ENCODE data around the gene CACNB4.

The CACNB4 gene

GRCh38 chr2:151977631-151978030, 121.2 kb downstream of the CACNB4 start:
- DNase-seq, result no peak

DNA sequence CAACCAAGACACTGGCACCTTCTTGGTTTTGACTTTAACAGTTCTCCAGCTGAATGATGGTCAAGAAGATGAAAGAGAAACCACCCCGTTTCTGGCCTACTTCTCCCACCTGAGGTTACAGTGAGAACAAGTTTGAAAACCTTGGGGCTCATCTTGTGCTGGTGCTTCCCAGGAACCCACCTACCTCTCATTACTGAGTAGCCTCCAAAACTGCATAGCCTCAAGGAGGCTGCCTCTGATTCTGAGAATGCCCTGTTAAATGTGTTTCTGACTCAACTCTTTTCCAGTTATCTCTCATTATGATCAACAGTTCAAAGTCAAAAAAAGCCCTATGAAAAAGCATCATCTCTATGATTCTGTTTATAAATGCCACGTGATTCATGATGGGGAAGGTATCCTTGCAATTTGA, 121.9 kb downstream of the CACNB4 start:
- DNase-seq, result no peak

DNA sequence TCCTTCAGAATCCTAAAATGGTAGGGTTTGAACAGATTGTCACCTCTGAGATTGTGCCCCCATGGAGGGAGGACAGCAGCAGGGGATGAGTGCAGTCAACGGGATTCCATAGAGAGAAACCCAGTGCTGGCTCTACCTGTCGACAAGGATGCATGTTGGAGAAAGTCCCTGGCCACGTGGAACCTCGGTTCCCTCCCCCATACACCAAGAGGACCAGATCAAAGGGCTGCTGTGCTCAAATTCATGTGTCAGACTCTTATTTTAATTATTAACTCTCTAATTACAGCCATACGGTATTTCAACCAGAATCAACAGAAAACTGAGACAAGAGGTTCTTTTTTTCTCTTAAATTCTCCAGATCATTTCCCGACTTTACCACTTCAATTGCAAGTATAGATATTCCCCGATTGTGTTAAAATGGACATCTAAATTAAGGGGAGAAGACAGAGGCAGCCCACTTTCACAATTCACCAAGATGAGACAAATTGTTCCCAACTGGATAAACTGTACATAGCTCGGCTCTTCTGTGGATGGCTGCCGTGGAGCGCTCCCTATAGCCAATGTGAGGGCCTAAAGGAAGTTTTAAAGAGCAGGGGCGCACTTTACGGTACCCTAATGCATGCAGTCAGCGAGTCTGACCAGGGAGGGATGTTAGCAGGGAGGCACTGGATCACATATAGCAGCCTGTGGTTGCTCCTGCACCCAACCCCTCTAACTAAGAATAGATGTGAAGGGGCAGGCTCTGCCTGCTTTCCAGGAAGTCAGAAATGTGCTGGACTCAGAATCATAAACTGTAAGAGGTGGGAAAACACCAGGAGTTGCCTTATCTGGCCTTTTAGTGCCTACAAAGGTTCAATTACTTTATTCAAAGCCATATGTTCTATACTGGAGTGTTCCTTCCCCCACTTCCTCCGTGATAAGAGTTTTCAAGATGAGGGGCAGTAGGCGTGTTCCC, 123.1 kb downstream of the CACNB4 start:
- DNase-seq, result no peak

DNA sequence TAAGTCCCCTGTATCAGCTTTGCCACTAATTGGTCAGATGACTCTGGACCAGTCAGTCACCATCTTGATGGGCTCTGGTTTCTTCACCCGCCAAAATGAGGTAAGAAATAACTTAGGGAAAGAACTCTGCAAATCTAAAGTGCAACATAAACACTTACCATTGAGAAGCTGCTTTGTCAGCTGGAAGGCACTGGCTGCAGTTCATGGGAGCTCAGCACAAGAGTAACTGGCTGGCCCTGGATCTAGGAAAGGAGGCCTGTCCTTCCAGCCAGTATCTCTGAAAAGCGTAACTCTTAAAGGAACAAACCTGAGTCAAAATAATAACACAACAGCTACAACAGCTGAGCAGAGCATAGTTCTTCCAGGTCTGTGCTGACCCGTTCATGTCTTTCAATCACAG, 123.9 kb downstream of the CACNB4 start:
- no peak for DNase-seq

DNA sequence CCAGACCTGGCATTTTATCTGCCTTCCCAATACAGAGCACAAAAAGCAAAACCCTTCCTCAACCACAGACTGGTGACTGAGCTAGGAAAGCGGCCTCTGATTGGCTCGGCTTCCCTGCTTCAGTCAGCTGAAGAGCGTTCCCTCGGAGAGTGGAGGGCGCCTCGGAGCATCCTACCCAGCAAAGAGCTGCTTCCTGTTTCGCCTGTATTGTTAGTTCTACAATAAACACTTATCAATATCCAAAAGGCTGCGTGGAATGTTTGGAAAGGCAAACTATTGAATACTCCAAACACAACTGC, 125.0 kb downstream of the CACNB4 start:
- peak in 49 of 56 donors; percentile 6 to 80 (median 52) for DNase-seq

GRCh38 chr2:151973013-151973900, 125.6 kb downstream of the CACNB4 start:
- peak in 16 of 56 donors; percentile 2 to 61 (median 22) for DNase-seq

GRCh38 chr2:151972241-151973012, 126.4 kb downstream of the CACNB4 start:
- peak in 5 of 56 donors; percentile 2 to 24 (median 11) for DNase-seq

DNA sequence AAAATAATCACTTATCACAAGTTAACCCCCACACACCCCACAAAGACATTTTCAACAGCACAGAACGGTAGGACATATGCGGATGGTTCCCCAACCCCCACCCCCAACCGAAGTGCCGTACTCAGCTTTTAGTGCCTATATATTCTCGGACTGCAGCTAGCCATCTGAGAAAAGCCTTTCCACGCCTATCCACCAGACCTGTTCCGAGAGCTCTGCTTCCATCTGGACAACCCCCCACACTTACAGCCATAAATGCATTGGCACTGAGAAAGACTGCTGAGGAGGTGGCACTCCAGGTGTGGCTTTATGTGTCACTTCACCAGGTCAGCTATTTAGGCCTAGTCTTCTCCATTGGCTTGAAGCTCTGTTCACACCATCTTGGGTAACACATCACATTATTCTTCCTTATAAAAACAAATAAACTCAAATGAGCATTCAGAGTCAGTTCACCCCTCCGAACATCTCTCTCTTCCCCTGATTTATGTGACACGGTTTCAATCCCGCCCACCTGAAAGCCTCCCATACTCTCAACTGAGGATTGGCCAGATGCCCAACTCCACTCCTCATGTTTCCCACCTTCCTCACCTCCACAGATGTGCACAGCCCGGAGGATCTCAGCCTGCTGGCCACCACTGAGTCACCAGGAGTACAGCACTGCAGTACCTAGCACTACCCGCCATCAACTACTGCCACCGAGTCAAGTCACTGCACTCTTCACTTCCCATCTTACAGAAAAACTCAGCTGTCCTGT, 127.4 kb downstream of the CACNB4 start:
- peak in 1 of 56 donors; percentile 8 for DNase-seq

- no peak for DNase-seq
These were observed 129.9 kb downstream of the CACNB4 start for GRCh38 chr2:151968770-151969470.

DNA sequence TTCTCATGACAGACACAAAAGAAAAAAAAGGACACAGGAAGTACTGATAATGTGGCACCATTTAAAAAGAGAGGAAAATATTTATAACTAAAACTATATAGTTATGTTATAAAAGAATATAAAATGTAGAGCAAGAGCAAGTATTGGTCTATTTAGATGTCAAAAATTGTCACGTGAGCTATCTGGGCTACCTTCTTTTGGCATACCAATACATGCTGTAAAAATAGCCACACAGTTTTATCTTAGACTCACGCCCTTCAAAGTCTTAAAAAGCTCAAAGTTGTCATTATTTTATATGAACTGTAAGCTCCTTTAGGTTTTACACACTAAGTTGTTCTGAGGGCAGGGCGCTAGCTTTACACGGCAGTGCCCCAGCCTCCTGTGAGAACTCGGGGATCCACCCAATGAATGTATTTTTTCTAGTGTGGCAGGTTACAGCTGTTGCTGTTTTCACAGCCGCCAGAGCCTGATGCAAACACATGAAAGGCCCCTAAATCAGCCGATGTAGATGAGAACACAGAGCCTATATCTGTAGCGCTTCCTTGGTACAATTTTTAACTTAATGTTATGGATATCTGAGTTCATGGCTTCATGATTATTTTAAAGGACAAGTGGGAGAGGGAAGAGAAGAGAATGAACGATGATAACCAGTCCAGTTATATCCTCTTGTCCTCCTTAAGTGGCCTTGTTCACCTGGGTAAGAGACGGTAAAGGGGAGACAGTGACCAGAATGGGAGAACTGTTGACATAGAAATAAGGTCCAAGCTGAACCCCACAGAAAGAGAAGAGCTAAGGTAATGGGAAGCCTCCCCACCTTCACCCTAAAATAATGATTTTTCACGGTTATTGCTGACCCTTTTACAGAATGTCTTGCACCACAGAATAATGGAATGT, 130.8 kb downstream of the CACNB4 start:
- DNase-seq, result no peak

DNA sequence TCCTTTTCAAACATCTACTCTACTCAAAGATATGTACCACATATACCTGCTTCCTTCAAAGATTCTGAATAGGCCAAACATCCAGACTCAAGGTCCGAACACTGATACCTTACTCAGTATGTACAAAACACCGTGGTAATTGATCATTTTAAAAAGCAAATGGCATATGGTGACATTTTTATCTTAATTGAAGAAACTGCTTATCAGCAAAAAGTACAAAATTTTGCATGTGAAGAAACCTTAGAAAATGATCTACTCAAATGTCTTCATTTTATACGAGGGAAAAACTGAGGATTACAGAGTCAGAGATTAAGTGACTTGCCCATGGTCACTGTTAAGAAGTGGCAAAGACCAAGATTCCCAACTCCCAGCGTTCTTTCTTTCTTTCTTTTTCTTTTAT, 133.0 kb downstream of the CACNB4 start:
- DNase-seq, result no peak

- no peak for DNase-seq
These were observed 137.3 kb downstream of the CACNB4 start for GRCh38 chr2:151961558-151961957.

- DNase-seq, result no peak
These were observed 139.6 kb downstream of the CACNB4 start for GRCh38 chr2:151959238-151959637.

DNA sequence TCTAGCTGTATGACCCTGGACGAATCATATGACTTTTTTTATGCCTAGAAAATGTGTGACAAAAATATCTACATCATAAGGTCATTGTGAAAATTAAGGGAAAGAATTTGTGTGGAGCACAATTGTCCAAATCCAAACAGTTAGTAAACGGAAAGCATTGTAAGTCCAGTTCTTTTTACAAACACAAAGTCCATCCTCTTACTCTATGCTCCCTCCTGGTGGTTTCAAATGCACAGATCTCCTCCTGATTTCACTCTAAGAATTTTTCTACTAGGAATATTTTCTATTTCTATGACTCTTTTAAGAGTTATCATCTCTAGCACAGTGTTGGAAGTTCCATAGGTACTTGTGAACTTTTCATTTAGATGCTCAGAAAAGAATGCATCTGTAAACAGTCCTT, 145.4 kb downstream of the CACNB4 start:
- no peak for DNase-seq

DNA sequence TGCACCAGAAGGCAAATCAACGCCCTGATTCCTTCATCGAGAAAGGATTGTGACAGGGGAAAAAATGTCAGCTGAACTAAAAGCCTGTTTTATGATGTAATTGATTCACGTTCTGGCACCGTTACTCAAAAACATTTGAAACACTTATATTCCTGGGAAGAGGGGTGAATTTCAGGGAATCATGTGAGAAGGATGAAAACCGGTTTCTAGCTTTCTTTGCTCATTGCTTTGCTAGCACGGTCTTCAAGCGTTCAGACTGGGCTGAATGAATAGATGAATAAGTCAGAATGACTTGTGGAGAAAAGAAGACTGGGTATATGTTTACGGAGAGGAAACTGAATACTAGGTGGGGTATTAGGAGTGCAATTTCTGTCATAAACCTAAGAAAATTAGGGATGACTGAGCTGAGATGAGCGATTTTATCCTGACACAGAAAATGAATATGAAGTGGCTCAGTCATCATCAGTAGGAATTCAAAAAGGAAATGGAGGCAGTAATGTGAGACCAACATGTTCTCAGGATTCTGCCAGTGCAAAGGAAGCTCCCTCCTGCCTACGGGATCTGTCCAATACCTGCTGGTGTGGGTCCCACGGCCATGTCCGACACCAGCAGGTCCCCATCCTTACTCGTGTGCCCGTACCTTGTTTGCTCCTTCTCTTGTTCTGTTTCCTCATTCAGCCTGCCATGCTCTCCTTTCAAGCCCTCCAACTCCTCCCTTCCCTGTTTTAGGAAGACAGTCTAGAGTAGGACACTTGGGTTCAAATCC, 146.0 kb downstream of the CACNB4 start:
- DNase-seq, result no peak

- DNase-seq, result peak in 25 of 56 donors; percentile 5 to 63 (median 30)
These were observed 151.1 kb downstream of the CACNB4 start for GRCh38 chr2:151947813-151948165.

DNA sequence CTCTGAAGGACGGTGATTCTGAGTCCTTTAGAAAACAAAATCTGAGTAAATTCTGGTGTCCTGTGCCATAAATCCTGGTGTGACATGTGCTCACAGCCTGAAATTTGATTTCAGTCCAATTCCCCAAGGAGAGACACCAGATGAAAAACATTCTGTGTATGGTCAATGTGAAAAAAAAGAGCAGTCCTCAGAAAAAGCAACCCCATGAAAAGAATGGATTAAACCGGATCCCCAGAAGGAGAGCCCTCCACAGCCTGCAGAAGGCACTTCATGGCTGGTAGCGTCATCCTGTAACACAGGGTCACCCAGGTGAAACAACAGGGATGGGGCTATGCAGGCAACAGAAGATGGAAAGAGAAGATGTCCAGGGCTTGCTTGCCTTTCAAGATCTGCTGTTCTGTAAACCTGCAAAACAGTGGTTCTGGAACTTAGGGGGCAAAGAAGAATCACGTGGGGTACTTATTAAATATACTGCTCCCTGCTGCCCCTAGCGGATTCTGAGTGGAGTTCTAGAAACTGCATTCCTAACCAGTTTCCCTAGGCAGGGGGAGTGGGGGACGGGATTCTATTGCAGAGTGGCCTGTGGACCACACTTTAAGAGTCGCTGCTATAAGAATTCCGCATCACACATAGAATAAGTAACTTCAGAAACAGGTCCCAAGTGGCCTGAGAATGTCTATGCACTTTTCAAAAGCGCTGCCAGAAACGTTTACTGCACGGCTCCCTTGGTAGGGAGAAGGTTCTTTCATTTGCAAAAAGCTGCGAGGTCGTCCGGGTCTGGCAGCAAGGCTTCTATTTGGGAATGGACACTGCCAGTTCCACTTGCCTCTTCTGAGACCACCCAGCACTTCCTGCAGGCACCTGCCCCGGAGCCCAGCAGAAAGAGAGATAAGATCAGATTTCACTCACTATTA, 151.7 kb downstream of the CACNB4 start:
- DNase-seq, result peak in 14 of 56 donors; percentile 2 to 63 (median 30)
